ENCODE measurements around the gene CCDC63. TPM values are rescaled to one million over a fixed set of nuclear protein-coding genes. Genes with fewer than 3 reads are reported as not detected.

The CCDC63 gene
- total and polyA plus RNA-seq, 2 donors (not counting 3 experiments of a cell fraction or from before 2014, with no cell fraction given) = not detected

DNA sequence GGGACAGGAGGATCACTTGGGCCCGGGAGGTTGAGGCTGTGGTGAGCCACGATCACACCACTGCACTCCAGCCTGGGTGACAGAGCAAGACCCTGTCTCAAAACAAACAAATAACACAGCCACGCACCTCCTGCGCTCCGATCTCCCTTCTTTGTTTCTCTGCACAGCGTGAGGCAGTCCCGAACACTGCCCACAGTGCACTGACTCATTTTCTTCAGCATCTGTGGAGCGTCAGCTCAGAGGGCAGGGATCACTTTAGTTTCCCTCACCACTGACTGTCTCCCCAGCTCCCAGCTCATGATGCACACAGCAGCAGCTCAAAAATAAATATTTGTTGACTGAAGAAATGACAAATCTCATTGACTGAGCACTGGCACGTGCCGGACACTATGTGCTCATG lies 74.5 kb downstream of the CCDC63 start:
- H3K9ac ChIP-seq (replicated peaks; ENCODE audit: extremely low read depth, insufficient read depth, low read length) = no peak overlapping the region
- H4K20me1 ChIP-seq (replicated peaks; ENCODE audit: control insufficient read depth, extremely low read depth, insufficient read depth, low read length) = no peaks in the 10 kb centered on the region
- DNase-seq (ENCODE audit: low read depth, low spot score) = no peak
- POLR2A ChIA-PET = no interaction called here
- no TSS peak for BruUV-seq (replicated peaks)
- CTCF ChIA-PET = interaction anchor here (0.6 to 1.7 kb wide), 6 partner anchors 11 to 391 kb away, joined by 3 to 6 read pairs (median 4); no protein-coding TSS in a partner anchor
- no peaks in the 10 kb centered on the region for H3K9me1 ChIP-seq (replicated peaks; ENCODE audit: control insufficient read depth, extremely low read depth, insufficient read depth, low read length)
- no peaks in the 10 kb centered on the region for H3K9me3 ChIP-seq (replicated peaks; ENCODE audit: control insufficient read depth, insufficient read depth, low read length)
- dilution Hi-C loops (cut with MboI; ENCODE audit: extremely low pct_ligation_motif_present, low sequenced_read_pairs) (no loop called here), intact Hi-C loops (cut with micrococcal nuclease) (no loop called here)
- H3K27me3 ChIP-seq (ENCODE audit: control insufficient read depth in 2 of 2, insufficient read depth in 2 of 2, low read length in 2 of 2) = no peaks in the 10 kb centered on the region
- TF ChIP-seq POLR2AphosphoS5 (IDR thresholded peaks at IDR 0.05; ENCODE audit: insufficient read depth, low read depth, low read length) (no peak), POLR2A (IDR thresholded peaks at IDR 0.05; ENCODE audit: low read depth, low read length) (no peak), FOS (IDR thresholded peaks at IDR 0.05; ENCODE audit: borderline replicate concordance, insufficient read depth, low read length) (no peak), GATA2 (IDR thresholded peaks at IDR 0.05; ENCODE audit: insufficient read depth, insufficient read length, low read depth, low read length) (no peak), JUN (IDR thresholded peaks at IDR 0.05; ENCODE audit: borderline replicate concordance, insufficient read depth, insufficient read length, low read depth) (no peak), MYC (IDR thresholded peaks at IDR 0.05; ENCODE audit: low read depth, low read length) (no peak)
- TF ChIP-seq, protein P1, sequence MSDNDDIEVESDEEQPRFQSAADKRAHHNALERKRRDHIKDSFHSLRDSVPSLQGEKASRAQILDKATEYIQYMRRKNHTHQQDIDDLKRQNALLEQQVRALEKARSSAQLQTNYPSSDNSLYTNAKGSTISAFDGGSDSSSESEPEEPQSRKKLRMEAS (IDR thresholded peaks at IDR 0.05; ENCODE audit: insufficient read depth, insufficient read length) = no peak
- TF ChIP-seq, protein P2, sequence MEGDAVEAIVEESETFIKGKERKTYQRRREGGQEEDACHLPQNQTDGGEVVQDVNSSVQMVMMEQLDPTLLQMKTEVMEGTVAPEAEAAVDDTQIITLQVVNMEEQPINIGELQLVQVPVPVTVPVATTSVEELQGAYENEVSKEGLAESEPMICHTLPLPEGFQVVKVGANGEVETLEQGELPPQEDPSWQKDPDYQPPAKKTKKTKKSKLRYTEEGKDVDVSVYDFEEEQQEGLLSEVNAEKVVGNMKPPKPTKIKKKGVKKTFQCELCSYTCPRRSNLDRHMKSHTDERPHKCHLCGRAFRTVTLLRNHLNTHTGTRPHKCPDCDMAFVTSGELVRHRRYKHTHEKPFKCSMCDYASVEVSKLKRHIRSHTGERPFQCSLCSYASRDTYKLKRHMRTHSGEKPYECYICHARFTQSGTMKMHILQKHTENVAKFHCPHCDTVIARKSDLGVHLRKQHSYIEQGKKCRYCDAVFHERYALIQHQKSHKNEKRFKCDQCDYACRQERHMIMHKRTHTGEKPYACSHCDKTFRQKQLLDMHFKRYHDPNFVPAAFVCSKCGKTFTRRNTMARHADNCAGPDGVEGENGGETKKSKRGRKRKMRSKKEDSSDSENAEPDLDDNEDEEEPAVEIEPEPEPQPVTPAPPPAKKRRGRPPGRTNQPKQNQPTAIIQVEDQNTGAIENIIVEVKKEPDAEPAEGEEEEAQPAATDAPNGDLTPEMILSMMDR (IDR thresholded peaks at IDR 0.05; ENCODE audit: extremely low read depth in 1 of 2, insufficient read depth in 1 of 2, low read depth in 1 of 2, low read length in 2 of 2) = no peak
- H3K27ac ChIP-seq (ENCODE audit: insufficient read depth, low read depth, low read length) = no peak overlapping the region
- H2AFZ ChIP-seq (ENCODE audit: low read depth, low read length) = no peak overlapping the region
- H3K4me1 ChIP-seq (ENCODE audit: control insufficient read depth, extremely low read depth, insufficient read depth, low read length) = peaks cover 17% of the 10 kb centered on the region
- H3K36me3 ChIP-seq (ENCODE audit: control insufficient read depth in 2 of 2, extremely low read depth in 1 of 2, insufficient read depth in 2 of 2, low read length in 2 of 2) = no peaks in the 10 kb centered on the region
- no peak overlapping the region for H3K4me3 ChIP-seq (replicated peaks in 1 of 3; ENCODE audit: insufficient read depth in 1 of 3, low read depth in 1 of 3, low read length in 3 of 3)
- no peak overlapping the region for H3K4me2 ChIP-seq (ENCODE audit: insufficient read depth, low read length)
- H3K79me2 ChIP-seq (ENCODE audit: control insufficient read depth, insufficient read depth, low read length) = no peaks in the 10 kb centered on the region
- FAIRE-seq = no peak

All from endothelial cell of umbilical vein (primary cell).